Activated CD8-positive, alpha-beta T cell treated with anti-CD3 and anti-CD28 coated beads, Interleukin-2, amount 10 ng/mL, durations not matched to agents 7 days and 5 days (primary cell): Measurements from ENCODE around the gene TMEM144. TPM values are rescaled to one million over a fixed set of nuclear protein-coding genes. Genes with fewer than 3 reads are reported as not detected.

ENCODE experiments used
- ATAC-seq: fragments of 150-1000 bp; cut with Tn5 transposase; one replicate; pipeline ENCODE4 v1.10.0; 2021; ENCODE audit warnings: moderate library complexity
- CTCF ChIA-PET: fragments of 350-600 bp; sonication (Branson Sonifier 250); formaldehyde crosslinking; loops from one replicate; lab custom pipeline; 2021; ENCODE audit warnings: antibody characterized with exemption; lab: Charles Lee
- POLR2A ChIA-PET: fragments of 350-600 bp; sonication (Branson Sonifier 250); formaldehyde crosslinking; loops from one replicate; lab custom pipeline; 2021; ENCODE audit warnings: antibody characterized with exemption; lab: Charles Lee
- DNase-seq: peaks from one replicate; pipeline ENCODE4 v3.0.0-alpha.2; 2020
- H3K27ac Mint-ChIP-seq: one replicate; pipeline ENCODE4 v1.8.0; 2021; ENCODE audit warnings: mild to moderate bottlenecking, mixed read lengths
- H3K27me3 Mint-ChIP-seq: one replicate; pipeline ENCODE4 v1.8.0; 2021; ENCODE audit warnings: low read depth, mixed read lengths
- H3K36me3 Mint-ChIP-seq: one replicate; pipeline ENCODE4 v1.8.0; 2021; ENCODE audit warnings: low read depth, mixed read lengths
- H3K4me1 Mint-ChIP-seq: one replicate; pipeline ENCODE4 v1.8.0; 2021; ENCODE audit warnings: low read depth, mixed read lengths
- H3K4me3 Mint-ChIP-seq: one replicate; pipeline ENCODE4 v1.8.0; 2021; ENCODE audit warnings: mild to moderate bottlenecking, mixed read lengths
- H3K9me3 Mint-ChIP-seq: one replicate; pipeline ENCODE4 v1.8.0; 2022; ENCODE audit warnings: mixed read lengths; ENCODE audit not compliant: insufficient read depth
- total RNA-seq, 2 experiments: library from RNA; stranded (reverse); gene quantifications; one replicate each; pipeline ENCODE4 v1.2.3, GENCODE V29; 2021

Gene TMEM144
- total RNA-seq, 2 experiments from 2014 or later, result not detected

DNA sequence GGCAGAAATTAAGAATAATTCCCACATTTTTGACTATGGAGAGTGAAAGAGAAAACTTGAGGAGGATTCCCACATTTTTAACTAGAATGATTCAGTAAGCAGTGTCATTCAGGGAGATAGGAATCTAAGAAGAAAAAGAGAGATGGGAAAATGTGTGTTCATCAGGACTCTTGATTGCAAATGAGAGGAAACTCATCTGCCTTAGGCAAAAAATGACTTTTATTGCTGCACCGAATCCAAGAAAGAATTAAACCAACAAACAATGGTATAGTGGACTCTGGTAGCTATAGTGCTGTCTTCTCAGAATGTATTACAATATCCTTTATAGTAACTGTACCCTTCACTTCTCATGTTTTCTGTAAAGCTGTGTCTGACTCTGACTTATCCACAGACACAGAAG, 15.0 kb upstream of the TMEM144 start:
- Mint-ChIP-seq H3K36me3 (no peaks in the 10 kb centered on the region), H3K9me3 (no peaks in the 10 kb centered on the region), H3K27ac (no peak overlapping the region), H3K4me1 (no peaks in the 10 kb centered on the region), H3K27me3 (peaks cover 9% of the 10 kb centered on the region), H3K4me3 (no peak overlapping the region)
- ATAC-seq, result no peak
- no peak for DNase-seq
- CTCF ChIA-PET, result interaction anchor here (1.4 kb wide), 1 partner anchor 60 kb away, joined by 4 read pairs; no protein-coding TSS in a partner anchor
- POLR2A ChIA-PET, result no interaction called here

- DNase-seq (no peak), ATAC-seq (no peak)
- CTCF ChIA-PET, result no interaction called here
- H3K36me3 Mint-ChIP-seq, result no peaks in the 10 kb centered on the region
- no peaks in the 10 kb centered on the region for H3K9me3 Mint-ChIP-seq
- H3K27me3 Mint-ChIP-seq, result peaks cover 9% of the 10 kb centered on the region
- no peak overlapping the region for H3K27ac Mint-ChIP-seq
- POLR2A ChIA-PET, result no interaction called here
- no peak overlapping the region for H3K4me3 Mint-ChIP-seq
- no peaks in the 10 kb centered on the region for H3K4me1 Mint-ChIP-seq
These were observed 13.0 kb upstream of the TMEM144 start for GRCh38 chr4:158197194-158197776.

- CTCF ChIA-PET, result no interaction called here
- POLR2A ChIA-PET, result no interaction called here
- Mint-ChIP-seq H3K36me3 (no peaks in the 10 kb centered on the region), H3K9me3 (no peaks in the 10 kb centered on the region), H3K4me3 (no peak overlapping the region), H3K4me1 (no peaks in the 10 kb centered on the region), H3K27ac (no peak overlapping the region), H3K27me3 (peaks cover 9% of the 10 kb centered on the region)
- DNase-seq (no peak), ATAC-seq (no peak)
These were observed 10.1 kb upstream of the TMEM144 start for GRCh38 chr4:158200214-158200613.

- no peaks in the 10 kb centered on the region for H3K36me3 Mint-ChIP-seq
- ChIA-PET POLR2A (no interaction called here), CTCF (no interaction called here)
- no peaks in the 10 kb centered on the region for H3K4me1 Mint-ChIP-seq
- H3K4me3 Mint-ChIP-seq, result no peak overlapping the region
- no peak overlapping the region for H3K27ac Mint-ChIP-seq
- H3K9me3 Mint-ChIP-seq, result no peaks in the 10 kb centered on the region
- peaks cover 9% of the 10 kb centered on the region for H3K27me3 Mint-ChIP-seq
- DNase-seq (no peak), ATAC-seq (no peak)
These were observed 9.0 kb upstream of the TMEM144 start for GRCh38 chr4:158201322-158201721.

- Mint-ChIP-seq H3K9me3 (no peaks in the 10 kb centered on the region), H3K27ac (no peak overlapping the region), H3K4me3 (no peak overlapping the region), H3K27me3 (peaks cover 8% of the 10 kb centered on the region), H3K36me3 (no peaks in the 10 kb centered on the region), H3K4me1 (no peaks in the 10 kb centered on the region)
- ATAC-seq, result no peak
- ChIA-PET CTCF (no interaction called here), POLR2A (no interaction called here)
- no peak for DNase-seq
These were observed 8.4 kb upstream of the TMEM144 start for GRCh38 chr4:158201876-158202275.

DNA sequence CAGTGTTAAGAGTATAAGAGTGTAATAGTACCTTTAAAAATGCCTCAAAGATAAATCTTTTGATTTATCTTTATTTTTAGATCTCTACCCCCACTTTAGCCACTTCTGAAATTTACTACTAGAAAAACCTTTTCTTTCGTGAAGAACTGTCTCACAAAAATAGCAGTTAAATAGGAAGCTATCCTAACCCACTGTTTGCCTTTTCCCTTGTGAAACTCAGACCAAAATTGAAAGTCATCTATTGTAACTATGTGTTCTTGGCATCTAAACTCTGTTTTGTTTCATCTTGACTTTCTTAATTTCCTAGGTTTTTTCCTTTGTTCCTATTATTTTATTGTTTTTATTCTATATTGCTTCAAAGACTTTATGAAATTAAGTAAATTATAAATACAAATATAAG, 7.8 kb upstream of the TMEM144 start:
- Mint-ChIP-seq H3K36me3 (no peaks in the 10 kb centered on the region), H3K4me3 (no peak overlapping the region), H3K27me3 (peaks cover 4% of the 10 kb centered on the region), H3K4me1 (no peaks in the 10 kb centered on the region), H3K9me3 (no peaks in the 10 kb centered on the region), H3K27ac (no peak overlapping the region)
- DNase-seq (no peak), ATAC-seq (no peak)
- ChIA-PET CTCF (no interaction called here), POLR2A (no interaction called here)

- DNase-seq (no peak), ATAC-seq (no peak)
- Mint-ChIP-seq H3K27me3 (peaks cover 5% of the 10 kb centered on the region), H3K36me3 (no peaks in the 10 kb centered on the region), H3K9me3 (no peaks in the 10 kb centered on the region), H3K4me3 (no peak overlapping the region), H3K4me1 (no peaks in the 10 kb centered on the region), H3K27ac (no peak overlapping the region)
- ChIA-PET POLR2A (no interaction called here), CTCF (no interaction called here)
These were observed 6.8 kb upstream of the TMEM144 start for GRCh38 chr4:158203436-158203835.

DNA sequence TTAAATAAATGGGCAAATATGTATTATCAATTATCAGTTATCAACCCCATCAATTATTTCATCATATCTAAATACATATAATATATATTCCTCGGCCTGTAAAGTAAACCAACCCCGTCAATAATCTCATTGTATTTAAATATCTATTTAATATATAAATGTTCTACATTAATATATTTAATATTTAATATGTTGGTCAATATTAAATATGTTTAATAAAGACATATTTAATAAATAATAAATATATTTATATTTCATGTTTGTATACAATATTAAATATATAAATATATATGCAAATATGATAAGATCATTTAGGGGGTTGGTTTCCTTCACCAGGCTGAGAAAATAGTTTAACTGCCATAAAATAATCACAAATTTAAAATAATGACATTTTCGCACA, 6.4 kb upstream of the TMEM144 start:
- Mint-ChIP-seq H3K27ac (no peak overlapping the region), H3K4me3 (no peak overlapping the region), H3K4me1 (no peaks in the 10 kb centered on the region), H3K27me3 (peaks cover 3% of the 10 kb centered on the region), H3K36me3 (no peaks in the 10 kb centered on the region), H3K9me3 (no peaks in the 10 kb centered on the region)
- DNase-seq (no peak), ATAC-seq (no peak)
- ChIA-PET CTCF (no interaction called here), POLR2A (no interaction called here)

- DNase-seq, result no peak
- H3K4me3 Mint-ChIP-seq, result no peak overlapping the region
- POLR2A ChIA-PET, result no interaction called here
- CTCF ChIA-PET, result no interaction called here
- no peak for ATAC-seq
- no peaks in the 10 kb centered on the region for H3K9me3 Mint-ChIP-seq
- peaks cover 18% of the 10 kb centered on the region for H3K4me1 Mint-ChIP-seq
- H3K27ac Mint-ChIP-seq, result no peak overlapping the region
- H3K27me3 Mint-ChIP-seq, result peaks cover 17% of the 10 kb centered on the region
- H3K36me3 Mint-ChIP-seq, result no peaks in the 10 kb centered on the region
These were observed 1.2 kb upstream of the TMEM144 start for GRCh38 chr4:158208963-158209640.

DNA sequence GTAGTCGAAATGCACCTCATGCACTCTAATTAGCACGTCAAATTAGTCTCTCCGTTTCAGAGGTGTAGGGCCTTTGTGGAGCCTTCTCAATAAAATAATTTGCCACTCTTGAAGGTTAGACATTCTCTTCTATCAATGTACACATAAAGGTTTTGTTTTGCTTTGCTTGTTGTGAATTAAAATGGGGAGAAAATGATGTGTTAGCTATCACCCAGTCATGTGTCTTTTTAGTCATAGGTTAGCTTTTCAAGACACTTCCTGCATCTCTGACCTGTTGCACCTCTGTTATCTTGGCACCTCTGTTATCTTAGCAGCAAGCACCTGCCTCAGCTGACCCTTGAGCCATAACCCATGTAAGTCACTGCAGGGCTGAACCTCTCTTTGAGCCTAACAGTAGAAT, 936 bp downstream of the TMEM144 start:
- CTCF ChIA-PET, result interaction anchor here (0.6 kb wide), 1 partner anchor 9 kb away, joined by 3 read pairs; no protein-coding TSS in a partner anchor
- H3K4me3 Mint-ChIP-seq, result peak overlapping the region; percentile 10
- no peaks in the 10 kb centered on the region for H3K36me3 Mint-ChIP-seq

GRCh38 chr4:158213466-158213865, 3.2 kb downstream of the TMEM144 start:
- no peak for DNase-seq
- H3K36me3 Mint-ChIP-seq, result no peaks in the 10 kb centered on the region
- ChIA-PET POLR2A (no interaction called here), CTCF (no interaction called here)
- peaks cover 18% of the 10 kb centered on the region for H3K4me1 Mint-ChIP-seq
- no peak overlapping the region for H3K27ac Mint-ChIP-seq
- ATAC-seq, result no peak
- no peaks in the 10 kb centered on the region for H3K9me3 Mint-ChIP-seq
- H3K4me3 Mint-ChIP-seq, result no peak overlapping the region
- H3K27me3 Mint-ChIP-seq, result peaks cover 18% of the 10 kb centered on the region

More for the DNA sequence above, 936 bp downstream of the TMEM144 start:
- Mint-ChIP-seq H3K27me3 (peaks cover 20% of the 10 kb centered on the region), H3K27ac (no peak overlapping the region), H3K4me1 (peaks cover 18% of the 10 kb centered on the region), H3K9me3 (no peaks in the 10 kb centered on the region)
- POLR2A ChIA-PET, result no interaction called here
- DNase-seq (no peak), ATAC-seq (no peak)

DNA sequence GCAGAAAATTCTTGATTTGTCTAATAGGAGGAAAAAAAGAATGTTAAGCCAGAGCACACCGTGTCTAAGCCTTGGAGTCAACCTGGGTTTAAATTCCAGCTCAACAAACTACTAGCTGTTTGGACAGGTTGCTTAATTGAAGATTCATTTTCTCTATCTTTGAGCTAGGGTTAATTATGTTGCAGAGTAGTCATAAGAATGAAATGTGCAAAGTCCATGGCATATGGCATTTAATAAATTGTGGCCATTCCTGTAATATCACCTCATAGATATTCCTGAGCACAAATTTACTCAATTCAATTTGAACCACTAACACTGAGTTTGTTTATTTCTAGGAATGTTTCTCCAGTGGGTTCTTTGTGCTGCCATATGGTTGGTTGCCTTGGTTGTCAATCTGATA, 4.6 kb downstream of the TMEM144 start:
- DNase-seq (no peak), ATAC-seq (no peak)
- H3K4me1 Mint-ChIP-seq, result peaks cover 10% of the 10 kb centered on the region
- no peak overlapping the region for H3K27ac Mint-ChIP-seq
- H3K36me3 Mint-ChIP-seq, result no peaks in the 10 kb centered on the region
- H3K27me3 Mint-ChIP-seq, result peaks cover 18% of the 10 kb centered on the region
- ChIA-PET CTCF (interaction anchor here (0.9 kb wide), 1 partner anchor 40 kb away, joined by 3 read pairs; no protein-coding TSS in a partner anchor), POLR2A (no interaction called here)
- no peaks in the 10 kb centered on the region for H3K9me3 Mint-ChIP-seq
- H3K4me3 Mint-ChIP-seq, result no peak overlapping the region
